Fibroblast of pulmonary artery (primary cell): ENCODE data around the gene SNX30.

Experiments
- DNase-seq: peaks from one replicate; pipeline ENCODE4 v3.0.0-alpha.2; 2010; ENCODE audit warnings: low read depth
- H3K4me3 ChIP-seq: replicated peaks from 2 replicates; pipeline ENCODE4 v1.5.1; 2011; ENCODE audit warnings: low read depth, mild to moderate bottlenecking, control low read depth, low read length, moderate library complexity
- TF ChIP-seq, protein P1 (sequence below): IDR thresholded peaks from 2 replicates; pipeline ENCODE4 v1.5.1; 2011; ENCODE audit warnings: mild to moderate bottlenecking, control low read depth, low read length, inconsistent platforms; ENCODE audit errors: missing control alignments

The SNX30 gene

DNA sequence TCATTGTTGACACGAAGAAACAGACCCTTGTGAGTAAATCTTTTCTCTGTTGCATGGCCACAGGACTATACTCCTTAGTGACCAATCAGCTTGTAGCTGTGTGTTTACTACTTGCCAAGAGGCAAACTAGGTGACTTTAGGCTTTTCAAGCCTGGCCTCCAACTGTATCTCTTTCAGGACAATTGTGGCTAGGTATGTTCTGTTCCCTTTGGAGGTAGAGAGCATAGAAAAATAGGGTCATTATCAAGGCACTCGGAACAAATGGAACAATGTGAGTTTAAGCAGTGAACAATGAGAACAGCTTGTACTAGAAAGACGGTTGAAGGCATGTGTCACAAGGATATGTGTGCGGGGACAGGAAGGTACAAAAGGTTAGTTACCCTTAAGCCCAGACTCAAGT, 92.0 kb downstream of the SNX30 start:
- no peak overlapping the region for H3K4me3 ChIP-seq
- no peak for DNase-seq
- TF ChIP-seq, protein P1, sequence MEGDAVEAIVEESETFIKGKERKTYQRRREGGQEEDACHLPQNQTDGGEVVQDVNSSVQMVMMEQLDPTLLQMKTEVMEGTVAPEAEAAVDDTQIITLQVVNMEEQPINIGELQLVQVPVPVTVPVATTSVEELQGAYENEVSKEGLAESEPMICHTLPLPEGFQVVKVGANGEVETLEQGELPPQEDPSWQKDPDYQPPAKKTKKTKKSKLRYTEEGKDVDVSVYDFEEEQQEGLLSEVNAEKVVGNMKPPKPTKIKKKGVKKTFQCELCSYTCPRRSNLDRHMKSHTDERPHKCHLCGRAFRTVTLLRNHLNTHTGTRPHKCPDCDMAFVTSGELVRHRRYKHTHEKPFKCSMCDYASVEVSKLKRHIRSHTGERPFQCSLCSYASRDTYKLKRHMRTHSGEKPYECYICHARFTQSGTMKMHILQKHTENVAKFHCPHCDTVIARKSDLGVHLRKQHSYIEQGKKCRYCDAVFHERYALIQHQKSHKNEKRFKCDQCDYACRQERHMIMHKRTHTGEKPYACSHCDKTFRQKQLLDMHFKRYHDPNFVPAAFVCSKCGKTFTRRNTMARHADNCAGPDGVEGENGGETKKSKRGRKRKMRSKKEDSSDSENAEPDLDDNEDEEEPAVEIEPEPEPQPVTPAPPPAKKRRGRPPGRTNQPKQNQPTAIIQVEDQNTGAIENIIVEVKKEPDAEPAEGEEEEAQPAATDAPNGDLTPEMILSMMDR: no peak

DNA sequence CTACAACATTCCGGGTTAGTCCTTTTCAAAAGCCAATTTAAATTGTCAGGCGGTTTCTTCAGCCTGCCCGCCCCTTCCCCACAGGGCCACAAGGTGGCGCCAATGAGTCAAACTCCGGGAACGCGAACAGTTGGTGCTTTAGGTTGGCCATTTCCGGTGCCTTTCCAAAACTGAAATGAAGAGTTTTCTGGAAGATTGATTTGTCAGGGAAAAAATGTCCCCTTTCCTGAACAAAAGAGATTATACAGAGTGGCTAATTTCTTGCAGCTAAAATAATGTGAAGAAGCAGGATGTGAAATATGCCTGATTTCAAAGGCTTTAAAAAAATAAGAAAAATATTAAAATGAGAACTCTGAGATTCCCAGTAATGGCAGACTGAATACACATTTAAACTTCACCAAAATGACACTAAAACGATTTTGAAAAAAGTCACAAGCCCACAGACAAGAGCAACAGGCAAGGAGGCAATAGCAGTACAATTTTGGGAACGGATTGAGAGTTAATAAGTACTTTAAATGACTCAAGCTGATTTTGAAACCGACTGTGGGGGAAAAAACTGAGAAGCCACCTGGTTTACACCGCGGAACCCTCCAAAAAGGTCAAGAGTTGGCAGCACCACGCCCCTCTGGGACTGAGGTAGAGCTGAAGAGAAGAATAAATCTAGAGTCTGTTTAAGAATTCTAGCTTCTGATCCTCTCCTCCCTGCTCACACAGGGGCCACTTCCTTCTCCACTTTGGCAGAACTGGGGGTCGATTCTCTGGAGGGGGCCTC, 94.4 kb downstream of the SNX30 start:
- H3K4me3 ChIP-seq: no peak overlapping the region
- TF ChIP-seq, protein P1: peak; percentile 99
- DNase-seq: peak; percentile 80

DNA sequence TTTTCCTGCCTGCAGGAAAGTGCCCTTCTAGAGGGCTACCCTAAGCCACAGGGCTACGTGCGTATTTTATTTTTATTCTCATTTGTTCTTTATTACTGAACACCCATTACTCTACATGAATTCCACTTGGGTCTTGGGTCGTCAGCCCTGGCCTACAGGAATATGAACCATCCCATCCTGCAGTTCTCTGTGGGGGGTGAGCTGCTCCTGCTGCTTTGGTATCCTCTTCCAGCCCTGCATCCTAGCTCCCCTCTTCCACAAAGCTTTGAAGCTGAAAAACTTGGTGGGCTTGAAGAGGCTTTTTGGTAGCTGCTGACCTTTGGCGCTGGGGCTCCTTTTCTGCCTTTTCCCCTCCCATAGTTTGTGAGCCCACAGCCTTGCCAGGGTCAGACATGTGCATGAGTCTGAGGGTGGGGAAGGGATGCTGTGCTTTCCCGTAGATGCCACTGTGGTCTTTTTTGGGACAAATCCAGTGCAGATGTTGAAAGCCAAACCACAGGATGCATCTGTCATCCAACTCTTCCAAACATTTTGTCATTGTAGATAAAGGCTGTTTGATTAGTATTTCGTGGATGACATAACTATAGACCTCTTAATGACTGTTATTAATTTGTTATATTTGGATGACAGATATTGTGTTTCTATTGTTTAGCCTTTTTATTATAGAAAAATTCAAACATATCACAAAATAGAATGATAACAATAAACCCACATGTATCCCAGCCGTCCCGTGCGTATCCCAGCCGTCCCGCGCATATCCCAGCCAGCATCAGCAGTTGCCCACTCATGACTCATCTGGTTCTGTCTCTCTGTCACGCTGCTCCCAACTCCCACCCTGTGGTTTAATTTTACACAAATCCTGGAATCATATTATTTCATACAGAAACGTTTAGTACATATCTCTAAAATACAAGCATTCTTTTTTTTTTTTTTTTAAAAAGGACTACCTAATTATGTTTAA, 96.2 kb downstream of the SNX30 start:
- TF ChIP-seq, protein P1: no peak
- no peak overlapping the region for H3K4me3 ChIP-seq
- DNase-seq: peak; percentile 49

DNA sequence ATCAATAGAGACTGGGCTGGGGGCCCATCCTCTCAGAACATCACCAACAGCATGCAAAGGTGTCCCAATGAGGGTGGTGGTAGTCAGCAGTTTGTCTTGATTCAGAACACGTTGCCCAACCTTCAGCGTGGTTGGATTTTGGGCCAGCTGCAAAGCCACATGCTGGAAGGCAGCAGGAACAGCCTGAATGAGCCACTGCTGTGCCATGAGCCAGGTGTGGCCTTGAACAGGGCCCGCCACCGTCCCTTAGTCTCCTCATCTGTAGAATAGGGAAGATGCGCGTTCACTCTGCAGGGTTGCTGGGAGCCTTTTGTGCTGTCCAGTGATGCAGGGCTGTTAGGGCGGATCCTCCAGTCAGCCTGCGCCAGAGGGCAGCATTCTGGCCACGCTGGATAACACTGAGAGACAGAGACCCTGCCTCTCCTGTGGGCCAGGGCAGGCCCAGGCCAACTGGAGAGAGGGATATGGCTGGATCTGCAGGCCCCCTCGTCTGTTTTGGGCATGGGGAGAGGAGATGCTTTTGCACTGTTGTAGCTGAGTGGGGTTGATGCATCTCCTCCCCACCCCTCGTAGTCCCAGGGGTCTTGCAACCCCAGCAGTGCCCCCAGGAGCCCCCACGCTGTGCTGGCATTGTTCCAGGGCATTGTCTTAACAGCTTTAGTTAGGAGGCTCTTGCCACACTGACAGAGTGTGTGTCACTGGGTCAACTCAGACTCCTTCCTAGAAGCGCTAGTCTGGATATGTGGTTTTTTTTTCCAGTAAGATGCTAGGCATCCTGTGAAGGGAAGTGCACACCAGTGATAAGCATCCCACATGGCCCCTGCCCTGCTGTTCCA, 98.0 kb downstream of the SNX30 start:
- peak; percentile 29 for DNase-seq
- TF ChIP-seq, protein P1: no peak
- no peak overlapping the region for H3K4me3 ChIP-seq

GRCh38 chr9:112849363-112849922, 98.9 kb downstream of the SNX30 start:
- DNase-seq: no peak
- H3K4me3 ChIP-seq: no peak overlapping the region
- TF ChIP-seq, protein P1: no peak

- no peak overlapping the region for H3K4me3 ChIP-seq
- TF ChIP-seq, protein P1: no peak
- no peak for DNase-seq
These were observed 100.3 kb downstream of the SNX30 start for GRCh38 chr9:112850840-112851239.
